HepG2 (cell line): ENCODE data around the gene KCNH1.

ENCODE experiments used
- AKAP8 ChIP-seq: sonication (generic); formaldehyde crosslinking; IDR thresholded peaks from 2 replicates; pipeline ENCODE4 v1.5.1; 2020; ENCODE audit warnings: mild to moderate bottlenecking, missing genetic modification reagents
- HDAC2 ChIP-seq: sonication (generic); formaldehyde crosslinking; IDR thresholded peaks from 2 replicates; pipeline ENCODE4 v1.4.0; 2020; ENCODE audit warnings: missing genetic modification reagents
- NFRKB ChIP-seq: fragments of 450-650 bp; IDR thresholded peaks from 2 replicates; pipeline ENCODE4 v1.6.1; 2017
- TARDBP ChIP-seq: sonication (generic); formaldehyde crosslinking; IDR thresholded peaks from 2 replicates; pipeline ENCODE4 v1.8.0; 2022; ENCODE audit warnings: mild to moderate bottlenecking, missing genetic modification reagents
- ZBTB20 ChIP-seq: sonication (generic); formaldehyde crosslinking; IDR thresholded peaks from 2 replicates; pipeline ENCODE4 v1.8.1; 2023; ENCODE audit warnings: missing genetic modification reagents, low read depth, mild to moderate bottlenecking, borderline replicate concordance
- ZMYM4 ChIP-seq: sonication (generic); formaldehyde crosslinking; IDR thresholded peaks from 2 replicates; pipeline ENCODE4 v1.8.1; 2023; ENCODE audit warnings: mild to moderate bottlenecking, missing genetic modification reagents
- ZNF292 ChIP-seq: sonication (generic); formaldehyde crosslinking; IDR thresholded peaks from 2 replicates; pipeline ENCODE4 v1.8.1; 2022; ENCODE audit warnings: mild to moderate bottlenecking, low read depth, missing genetic modification reagents, borderline replicate concordance
- TF ChIP-seq, protein P1 (sequence below): sonication (generic); formaldehyde crosslinking; IDR thresholded peaks from 2 replicates; pipeline ENCODE4 v1.5.0; 2020; ENCODE audit warnings: mild to moderate bottlenecking, missing genetic modification reagents, moderate library complexity
- TF ChIP-seq, protein P2 (sequence below): sonication (generic); formaldehyde crosslinking; IDR thresholded peaks from 2 replicates; pipeline ENCODE4 v1.4.0; 2020; ENCODE audit warnings: missing genetic modification reagents

DNA sequence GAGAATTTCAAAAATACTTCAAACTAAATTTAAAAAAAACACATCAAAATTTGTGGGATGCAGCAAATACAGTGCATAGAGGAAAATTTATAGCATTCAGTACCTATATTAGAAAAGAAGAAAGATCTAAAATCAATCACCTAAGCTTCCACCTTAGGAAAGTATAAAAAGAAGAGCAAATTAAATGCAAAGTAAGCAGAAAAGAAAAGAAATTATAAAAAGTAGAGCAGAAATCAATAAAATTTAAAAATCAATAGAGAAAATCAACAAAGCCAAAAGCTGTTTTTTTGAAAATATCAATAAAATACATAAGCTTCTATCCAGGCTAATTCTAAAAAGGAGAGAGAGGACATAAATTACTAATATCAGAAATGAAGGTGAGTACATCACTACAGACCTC lies 255.4 kb downstream of the KCNH1 start:
- no peak for TF ChIP-seq TARDBP
- TF ChIP-seq AKAP8 (CRISPR knock-in tag), result no peak
- TF ChIP-seq, protein P1, sequence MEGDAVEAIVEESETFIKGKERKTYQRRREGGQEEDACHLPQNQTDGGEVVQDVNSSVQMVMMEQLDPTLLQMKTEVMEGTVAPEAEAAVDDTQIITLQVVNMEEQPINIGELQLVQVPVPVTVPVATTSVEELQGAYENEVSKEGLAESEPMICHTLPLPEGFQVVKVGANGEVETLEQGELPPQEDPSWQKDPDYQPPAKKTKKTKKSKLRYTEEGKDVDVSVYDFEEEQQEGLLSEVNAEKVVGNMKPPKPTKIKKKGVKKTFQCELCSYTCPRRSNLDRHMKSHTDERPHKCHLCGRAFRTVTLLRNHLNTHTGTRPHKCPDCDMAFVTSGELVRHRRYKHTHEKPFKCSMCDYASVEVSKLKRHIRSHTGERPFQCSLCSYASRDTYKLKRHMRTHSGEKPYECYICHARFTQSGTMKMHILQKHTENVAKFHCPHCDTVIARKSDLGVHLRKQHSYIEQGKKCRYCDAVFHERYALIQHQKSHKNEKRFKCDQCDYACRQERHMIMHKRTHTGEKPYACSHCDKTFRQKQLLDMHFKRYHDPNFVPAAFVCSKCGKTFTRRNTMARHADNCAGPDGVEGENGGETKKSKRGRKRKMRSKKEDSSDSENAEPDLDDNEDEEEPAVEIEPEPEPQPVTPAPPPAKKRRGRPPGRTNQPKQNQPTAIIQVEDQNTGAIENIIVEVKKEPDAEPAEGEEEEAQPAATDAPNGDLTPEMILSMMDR (CRISPR knock-in tag), result no peak
- TF ChIP-seq ZNF292, result no peak
- no peak for TF ChIP-seq NFRKB
- TF ChIP-seq, protein P2, sequence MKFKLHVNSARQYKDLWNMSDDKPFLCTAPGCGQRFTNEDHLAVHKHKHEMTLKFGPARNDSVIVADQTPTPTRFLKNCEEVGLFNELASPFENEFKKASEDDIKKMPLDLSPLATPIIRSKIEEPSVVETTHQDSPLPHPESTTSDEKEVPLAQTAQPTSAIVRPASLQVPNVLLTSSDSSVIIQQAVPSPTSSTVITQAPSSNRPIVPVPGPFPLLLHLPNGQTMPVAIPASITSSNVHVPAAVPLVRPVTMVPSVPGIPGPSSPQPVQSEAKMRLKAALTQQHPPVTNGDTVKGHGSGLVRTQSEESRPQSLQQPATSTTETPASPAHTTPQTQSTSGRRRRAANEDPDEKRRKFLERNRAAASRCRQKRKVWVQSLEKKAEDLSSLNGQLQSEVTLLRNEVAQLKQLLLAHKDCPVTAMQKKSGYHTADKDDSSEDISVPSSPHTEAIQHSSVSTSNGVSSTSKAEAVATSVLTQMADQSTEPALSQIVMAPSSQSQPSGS (CRISPR knock-in tag), result no peak
- no peak for TF ChIP-seq ZMYM4 (CRISPR knock-in tag)
- no peak for TF ChIP-seq HDAC2
- TF ChIP-seq ZBTB20 (CRISPR knock-in tag), result no peak
